ENCODE measurements around the gene NT5DC4.

Gene NT5DC4

DNA sequence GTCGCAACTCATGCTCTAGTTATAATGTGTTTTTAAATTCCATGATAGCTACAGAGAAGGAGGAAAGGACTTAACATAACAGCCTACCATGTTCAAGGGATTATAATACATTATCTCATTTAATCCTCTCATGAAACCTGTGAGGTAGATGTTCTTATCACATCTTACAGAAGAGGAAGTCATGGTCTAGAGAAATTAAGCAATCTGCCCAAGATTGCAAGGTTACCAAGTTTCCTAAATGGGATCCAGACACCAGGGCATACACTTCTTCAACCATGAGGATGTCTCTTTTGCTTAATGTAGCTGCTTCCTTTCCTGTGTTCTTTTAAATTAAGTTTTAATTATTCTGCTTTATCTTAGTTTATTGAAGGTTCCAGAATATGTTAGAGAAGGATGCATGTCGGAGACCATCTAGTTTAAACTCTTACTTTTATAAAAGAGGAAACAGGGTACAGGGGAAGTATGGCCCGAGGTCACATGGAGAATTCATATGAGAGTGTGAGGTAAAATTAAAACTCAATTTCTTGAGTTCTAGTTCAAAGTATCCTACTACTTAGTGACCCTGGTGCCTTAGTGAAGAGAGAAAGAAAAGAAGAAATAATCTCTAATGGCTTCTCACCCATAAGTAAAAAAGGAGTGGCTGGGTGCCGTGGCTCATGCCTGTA is 67.0 kb downstream of the NT5DC4 start:
- DNase-seq = no peak

DNA sequence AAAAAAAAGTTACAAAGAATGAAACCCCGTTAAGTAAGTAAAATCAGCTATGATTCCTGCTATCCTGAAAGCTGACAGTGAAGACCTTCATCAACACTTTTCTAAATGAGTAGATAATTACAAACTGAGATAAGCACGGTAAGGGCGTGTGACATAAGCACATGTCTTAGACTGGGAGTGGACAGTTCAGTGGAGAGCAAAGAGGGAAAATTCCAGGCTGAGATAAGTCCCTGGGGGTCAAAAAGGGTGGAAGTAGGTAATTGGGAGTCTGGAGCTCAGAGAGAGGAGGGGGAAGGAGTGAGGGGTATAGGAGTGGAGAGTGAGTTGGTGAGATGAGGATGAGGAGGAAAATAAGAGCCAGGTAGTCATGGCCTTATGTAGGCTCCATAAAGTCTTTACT is 67.8 kb downstream of the NT5DC4 start:
- DNase-seq = no peak
